PFSK-1 (cell line): Measurements from ENCODE around the gene SAA1.

Source experiments
- POLR2AphosphoS5 ChIP-seq: IDR thresholded peaks from 2 replicates; pipeline ENCODE4 v1.6.1; 2012; ENCODE audit warnings: low read depth, mild to moderate bottlenecking, control low read depth, low read length, moderate library complexity
- SIN3A ChIP-seq: IDR thresholded peaks from 2 replicates; pipeline ENCODE4 v1.6.1; 2012; ENCODE audit warnings: mild to moderate bottlenecking, low read length, moderate library complexity, borderline replicate concordance; ENCODE audit not compliant: insufficient read depth
- TAF1 ChIP-seq: IDR thresholded peaks from 2 replicates; pipeline ENCODE4 v1.6.1; 2012; ENCODE audit warnings: low read length, control low read depth, borderline replicate concordance; ENCODE audit not compliant: insufficient read depth

GRCh38 chr11:18221274-18221876, 44.7 kb upstream of the SAA1 start:
- TF ChIP-seq POLR2AphosphoS5 (no peak), SIN3A (no peak), TAF1 (no peak)
